ENCODE data around the gene GDI1.
A peak's percentile ranks its signal among the peaks of the same experiment; 100 is the strongest.

The GDI1 gene

DNA sequence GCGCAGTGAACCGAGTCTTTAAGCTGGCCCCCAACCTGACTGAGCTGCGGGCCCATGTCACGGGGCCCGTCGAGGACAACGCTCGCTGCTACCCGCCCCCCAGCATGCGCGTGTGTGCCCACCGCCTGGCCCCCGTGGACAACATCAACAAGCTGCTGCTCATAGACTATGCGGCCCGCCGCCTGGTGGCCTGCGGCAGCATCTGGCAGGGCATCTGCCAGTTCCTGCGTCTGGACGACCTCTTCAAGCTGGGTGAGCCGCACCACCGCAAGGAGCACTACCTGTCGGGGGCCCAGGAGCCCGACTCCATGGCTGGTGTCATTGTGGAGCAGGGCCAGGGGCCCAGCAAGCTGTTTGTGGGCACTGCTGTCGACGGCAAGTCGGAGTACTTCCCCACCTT, 23.4 kb downstream of the GDI1 start:
- DNase-seq (ENCODE audit: low spot score) = no peak
- TF ChIP-seq, protein P1, sequence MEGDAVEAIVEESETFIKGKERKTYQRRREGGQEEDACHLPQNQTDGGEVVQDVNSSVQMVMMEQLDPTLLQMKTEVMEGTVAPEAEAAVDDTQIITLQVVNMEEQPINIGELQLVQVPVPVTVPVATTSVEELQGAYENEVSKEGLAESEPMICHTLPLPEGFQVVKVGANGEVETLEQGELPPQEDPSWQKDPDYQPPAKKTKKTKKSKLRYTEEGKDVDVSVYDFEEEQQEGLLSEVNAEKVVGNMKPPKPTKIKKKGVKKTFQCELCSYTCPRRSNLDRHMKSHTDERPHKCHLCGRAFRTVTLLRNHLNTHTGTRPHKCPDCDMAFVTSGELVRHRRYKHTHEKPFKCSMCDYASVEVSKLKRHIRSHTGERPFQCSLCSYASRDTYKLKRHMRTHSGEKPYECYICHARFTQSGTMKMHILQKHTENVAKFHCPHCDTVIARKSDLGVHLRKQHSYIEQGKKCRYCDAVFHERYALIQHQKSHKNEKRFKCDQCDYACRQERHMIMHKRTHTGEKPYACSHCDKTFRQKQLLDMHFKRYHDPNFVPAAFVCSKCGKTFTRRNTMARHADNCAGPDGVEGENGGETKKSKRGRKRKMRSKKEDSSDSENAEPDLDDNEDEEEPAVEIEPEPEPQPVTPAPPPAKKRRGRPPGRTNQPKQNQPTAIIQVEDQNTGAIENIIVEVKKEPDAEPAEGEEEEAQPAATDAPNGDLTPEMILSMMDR (conservative IDR thresholded peaks at IDR 0.05; ENCODE audit: low read depth) = no peak
- peak overlapping the region; percentile 73 for H3K27ac ChIP-seq
- CTCF ChIA-PET = interaction anchor here (0.5 kb wide), 1 partner anchor 55 kb away, joined by 3 read pairs; no protein-coding TSS in a partner anchor
- POLR2A ChIA-PET (ENCODE audit: low non-redundant PET) = interaction anchor here (1.0 kb wide), 1 partner anchor 86 kb away, joined by 3 read pairs; the partner anchor contains the start of gene FLNA

DNA sequence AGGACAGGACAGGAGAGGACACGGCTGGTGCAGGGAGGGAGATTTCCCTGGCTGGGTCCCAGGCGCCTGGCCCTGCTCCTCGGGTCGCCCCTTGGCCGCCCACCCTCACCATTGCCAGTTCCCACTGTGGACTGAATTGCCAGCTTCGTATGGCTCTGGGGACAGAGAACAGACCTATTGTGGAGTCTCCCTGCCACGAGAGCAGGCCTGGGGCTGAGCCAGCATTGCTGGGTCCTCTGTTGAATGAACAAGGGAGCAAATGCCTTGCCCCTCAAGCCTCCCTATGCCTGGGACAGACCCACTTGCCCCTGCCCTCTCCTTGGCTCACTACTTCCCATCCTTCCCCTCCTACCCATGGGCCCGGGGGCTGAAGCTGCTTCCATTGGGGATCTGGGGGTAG, 25.4 kb downstream of the GDI1 start:
- CTCF ChIA-PET = no interaction called here
- TF ChIP-seq, protein P1 (conservative IDR thresholded peaks at IDR 0.05; ENCODE audit: low read depth) = no peak
- POLR2A ChIA-PET (ENCODE audit: low non-redundant PET) = no interaction called here
- DNase-seq (ENCODE audit: low spot score) = no peak
- no peak overlapping the region for H3K27ac ChIP-seq

DNA sequence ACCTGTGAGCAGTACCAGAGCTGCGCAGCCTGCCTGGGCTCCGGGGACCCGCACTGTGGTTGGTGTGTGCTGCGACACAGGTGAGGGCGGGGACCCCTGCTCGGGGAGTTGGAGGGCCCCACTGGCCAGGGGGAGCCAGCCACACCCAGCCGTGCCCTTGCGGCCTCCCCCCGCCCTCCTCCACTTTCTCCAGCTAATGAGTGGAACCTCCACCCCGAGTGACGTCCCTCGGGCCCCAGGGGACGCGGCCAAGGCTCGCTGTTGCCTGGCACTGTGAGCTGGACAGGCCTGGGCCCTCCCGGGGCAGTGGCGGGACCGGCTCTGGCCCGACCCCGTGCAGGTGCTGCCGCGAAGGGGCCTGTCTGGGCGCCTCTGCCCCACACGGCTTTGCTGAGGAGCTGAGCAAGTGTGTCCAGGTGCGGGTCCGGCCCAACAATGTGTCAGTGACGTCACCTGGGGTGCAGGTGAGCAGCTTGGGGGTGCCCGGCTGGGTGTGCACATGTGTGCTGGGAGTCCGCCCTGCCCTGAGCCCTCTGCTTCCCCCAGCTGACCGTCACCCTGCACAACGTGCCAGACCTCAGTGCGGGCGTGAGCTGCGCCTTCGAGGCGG, 26.8 kb downstream of the GDI1 start:
- DNase-seq (ENCODE audit: low spot score) = no peak
- CTCF ChIA-PET = interaction anchor here (0.8 kb wide), 1 partner anchor 71 kb away, joined by 3 read pairs; no protein-coding TSS in a partner anchor
- TF ChIP-seq, protein P1 (conservative IDR thresholded peaks at IDR 0.05; ENCODE audit: low read depth) = no peak
- H3K27ac ChIP-seq = no peak overlapping the region
- POLR2A ChIA-PET (ENCODE audit: low non-redundant PET) = no interaction called here

DNA sequence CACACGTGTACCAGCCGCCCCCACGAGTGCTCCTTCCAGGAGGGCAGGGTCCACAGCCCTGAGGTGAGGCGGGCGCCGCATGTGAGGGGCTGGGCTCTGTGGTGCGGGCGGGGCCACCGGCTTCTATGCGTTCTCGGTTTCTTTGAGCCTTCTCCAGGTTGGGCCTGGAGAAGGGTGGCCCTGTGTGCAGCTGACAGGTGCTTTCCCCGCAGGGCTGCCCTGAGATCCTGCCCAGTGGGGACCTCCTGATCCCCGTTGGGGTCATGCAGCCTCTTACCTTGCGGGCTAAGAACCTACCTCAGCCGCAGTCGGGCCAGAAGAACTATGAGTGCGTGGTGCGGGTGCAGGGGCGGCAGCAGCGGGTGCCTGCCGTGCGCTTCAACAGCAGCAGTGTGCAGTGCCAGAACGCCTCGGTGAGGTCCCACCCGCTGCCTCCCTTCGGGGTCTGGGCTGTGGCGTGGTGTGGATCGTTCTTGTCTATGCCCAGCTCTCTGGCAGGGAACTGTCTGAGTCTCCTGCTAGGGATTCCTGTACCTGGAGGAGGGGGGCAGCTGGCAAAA, 27.9 kb downstream of the GDI1 start:
- ChIA-PET CTCF (no interaction called here), POLR2A (ENCODE audit: low non-redundant PET) (no interaction called here)
- no peak overlapping the region for H3K27ac ChIP-seq
- TF ChIP-seq, protein P1 (conservative IDR thresholded peaks at IDR 0.05; ENCODE audit: low read depth) = no peak
- DNase-seq (ENCODE audit: low spot score) = no peak

DNA sequence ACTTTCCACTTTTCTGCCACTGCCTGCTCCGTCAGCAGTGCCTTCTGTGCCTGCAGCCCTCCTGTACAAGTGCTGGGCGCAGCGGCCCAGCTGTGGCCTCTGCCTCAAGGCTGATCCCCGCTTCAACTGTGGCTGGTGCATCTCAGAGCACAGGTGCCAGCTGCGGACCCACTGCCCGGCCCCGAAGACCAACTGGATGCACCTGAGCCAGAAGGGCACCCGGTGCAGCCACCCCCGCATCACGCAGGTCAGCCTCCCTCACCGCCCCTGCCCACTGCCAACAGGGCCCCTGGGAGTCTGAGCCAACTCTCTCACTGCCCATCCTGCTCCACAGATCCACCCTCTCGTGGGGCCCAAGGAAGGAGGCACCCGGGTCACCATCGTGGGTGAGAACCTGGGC, 28.6 kb downstream of the GDI1 start:
- ChIA-PET POLR2A (ENCODE audit: low non-redundant PET) (interaction anchor here (0.6 kb wide), 1 partner anchor 34 kb away, joined by 7 read pairs; no protein-coding TSS in a partner anchor), CTCF (no interaction called here)
- H3K27ac ChIP-seq = no peak overlapping the region
- no peak for DNase-seq (ENCODE audit: low spot score)
- TF ChIP-seq, protein P1 (conservative IDR thresholded peaks at IDR 0.05; ENCODE audit: low read depth) = no peak

DNA sequence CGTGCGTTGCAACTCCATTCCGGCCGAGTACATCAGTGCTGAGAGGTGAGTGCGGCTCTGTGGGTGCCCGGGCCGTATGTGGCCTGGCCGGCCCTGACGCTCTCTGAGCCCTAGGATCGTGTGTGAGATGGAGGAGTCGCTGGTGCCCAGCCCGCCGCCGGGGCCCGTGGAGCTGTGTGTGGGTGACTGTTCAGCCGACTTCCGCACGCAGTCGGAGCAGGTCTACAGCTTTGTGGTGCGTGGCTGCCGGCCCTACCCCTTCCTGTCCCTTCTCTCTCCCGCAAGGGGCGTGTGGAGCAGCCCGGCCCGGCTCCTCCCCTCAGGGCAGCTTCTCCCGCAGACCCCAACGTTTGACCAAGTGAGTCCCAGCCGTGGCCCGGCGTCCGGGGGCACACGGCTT, 29.1 kb downstream of the GDI1 start:
- POLR2A ChIA-PET (ENCODE audit: low non-redundant PET) = interaction anchor here (0.6 kb wide), 1 partner anchor 34 kb away, joined by 7 read pairs; no protein-coding TSS in a partner anchor
- H3K27ac ChIP-seq = no peak overlapping the region
- TF ChIP-seq, protein P1 (conservative IDR thresholded peaks at IDR 0.05; ENCODE audit: low read depth) = no peak
- CTCF ChIA-PET = no interaction called here
- no peak for DNase-seq (ENCODE audit: low spot score)
